Measurements from ENCODE around the gene DGCR8. TPM values are rescaled to one million over a fixed set of nuclear protein-coding genes. Genes with fewer than 3 reads are reported as not detected.

DGCR8 gene
- total RNA-seq, 6 experiments from 2014 or later = 19.8 to 24.5 (median 22.0) TPM

DNA sequence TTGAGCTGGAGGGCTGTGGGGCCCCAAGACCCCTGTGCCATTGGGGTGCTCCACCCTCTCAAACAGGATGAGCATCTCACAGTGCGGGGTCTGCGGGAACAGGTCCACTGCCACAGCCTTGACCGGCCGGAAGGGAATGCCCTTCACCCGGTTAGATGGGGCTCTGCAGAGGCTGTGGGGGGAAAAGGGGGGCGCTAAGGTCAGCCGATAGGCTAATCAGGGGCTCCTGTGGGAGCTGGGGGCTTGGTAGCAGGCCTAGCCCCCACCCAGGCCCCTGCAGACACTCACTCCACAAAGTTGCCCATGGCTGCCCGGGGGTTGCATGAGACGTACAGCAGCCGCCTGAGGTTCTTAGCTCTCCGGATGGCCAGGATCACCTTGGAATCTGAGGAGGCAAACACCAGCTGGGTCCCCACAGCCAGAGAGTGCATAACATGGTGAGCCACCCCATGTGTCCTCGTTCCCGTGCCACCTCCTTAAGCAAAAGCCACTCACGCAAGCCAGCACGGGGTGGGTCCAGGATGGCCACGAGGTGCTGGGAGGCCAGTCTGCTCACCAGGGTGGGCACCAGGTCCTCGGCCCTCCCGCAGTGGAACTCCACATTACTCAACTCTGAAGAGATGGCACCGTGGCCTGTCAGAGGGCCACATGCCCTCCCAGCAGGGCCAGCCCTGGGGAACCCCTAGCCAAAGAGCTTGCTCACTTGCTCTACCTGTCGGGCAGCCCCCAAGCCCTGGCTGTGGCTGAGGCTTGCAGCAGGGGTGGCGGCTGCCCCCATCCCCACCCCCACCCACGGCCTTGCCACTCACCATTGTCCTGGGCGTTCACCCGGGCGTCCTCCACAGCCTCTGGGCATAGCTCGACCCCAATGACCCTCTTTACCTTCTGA lies 32.8 kb downstream of the DGCR8 start:
- H3K9me3 Mint-ChIP-seq = no peaks in the 10 kb centered on the region
- H3K36me3 Mint-ChIP-seq (ENCODE audit: low read depth) = peaks cover 14% of the 10 kb centered on the region

GRCh38 chr22:20113551-20114310 lies 33.7 kb downstream of the DGCR8 start:
- Mint-ChIP-seq H3K27me3 (ENCODE audit: insufficient read depth) (peaks cover 6% of the 10 kb centered on the region), H3K36me3 (ENCODE audit: low read depth) (peaks cover 15% of the 10 kb centered on the region), H3K4me3 (no peak overlapping the region), H3K9me3 (no peaks in the 10 kb centered on the region), H3K4me1 (ENCODE audit: low read depth) (peaks cover 10% of the 10 kb centered on the region), H3K27ac (peak overlapping the region; percentile 14; the same call in 1 of the 2 replicates)
- DNase-seq = no peak
- TF ChIP-seq CTCF (IDR thresholded peaks at IDR 0.05) = no peak

More for the DNA sequence above, 32.8 kb downstream of the DGCR8 start:
- Mint-ChIP-seq H3K27ac (no peak overlapping the region), H3K4me3 (no peak overlapping the region), H3K4me1 (ENCODE audit: low read depth) (peaks cover 5% of the 10 kb centered on the region), H3K27me3 (ENCODE audit: insufficient read depth) (peaks cover 3% of the 10 kb centered on the region)
- TF ChIP-seq CTCF (IDR thresholded peaks at IDR 0.05) = no peak
- no peak for DNase-seq

- no peaks in the 10 kb centered on the region for H3K9me3 Mint-ChIP-seq
- DNase-seq = no peak
- H3K27ac Mint-ChIP-seq = peak overlapping the region; percentile 61
- TF ChIP-seq CTCF (IDR thresholded peaks at IDR 0.05) = no peak
- peak overlapping the region; percentile 62 for H3K4me3 Mint-ChIP-seq
- peaks cover 23% of the 10 kb centered on the region for H3K36me3 Mint-ChIP-seq (ENCODE audit: low read depth)
- peaks cover 17% of the 10 kb centered on the region for H3K4me1 Mint-ChIP-seq (ENCODE audit: low read depth)
- H3K27me3 Mint-ChIP-seq (ENCODE audit: insufficient read depth) = peaks cover 7% of the 10 kb centered on the region
These were observed 34.8 kb downstream of the DGCR8 start for GRCh38 chr22:20114506-20115475.

GRCh38 chr22:20115691-20116375 lies 35.8 kb downstream of the DGCR8 start, which contains the start of gene RANBP1:
Gene RANBP1, plus strand, starts transcription at chr22:20116104. Its CDS starts 81 bp downstream, at chr22:20116185.
- Mint-ChIP-seq H3K4me3 (peak within 1 kb of the TSS; percentile 88), H3K27me3 (ENCODE audit: insufficient read depth) (peaks cover 7% of the 10 kb centered on the region), H3K36me3 (ENCODE audit: low read depth) (peaks cover 21% of the 10 kb centered on the region), H3K9me3 (no peaks in the 10 kb centered on the region), H3K4me1 (ENCODE audit: low read depth) (peaks cover 17% of the 10 kb centered on the region), H3K27ac (peak within 1 kb of the TSS; percentile 81)
- no peak for DNase-seq
- peak; percentile 27; the same call in 1 of the 2 replicates for TF ChIP-seq CTCF (IDR thresholded peaks at IDR 0.05)

All from HFFc6 (cell line).